Left ventricle myocardium inferior (tissue), 1 donor: Measurements from ENCODE around the gene PLA2G2A. TPM values are rescaled to one million over a fixed set of nuclear protein-coding genes. Genes with fewer than 3 reads are reported as not detected.
A peak's percentile ranks its signal among the peaks of the same experiment; 100 is the strongest.

Experiments
- DNase-seq: peaks from one replicate; pipeline ENCODE4 v3.0.0-alpha.2; 2020
- H3K27ac ChIP-seq: fragments of 200-600 bp; replicated peaks from 2 replicates; pipeline ENCODE4 v1.8.0; 2021
- H3K27me3 ChIP-seq: fragments of 200-600 bp; 2 replicates; pipeline ENCODE4 v1.8.0; 2021; ENCODE audit warnings: low read depth
- H3K36me3 ChIP-seq: fragments of 200-600 bp; 2 replicates; pipeline ENCODE4 v1.8.0; 2021
- H3K4me1 ChIP-seq: fragments of 200-600 bp; 2 replicates; pipeline ENCODE4 v1.8.0; 2021
- H3K4me3 ChIP-seq: fragments of 200-600 bp; 2 replicates; pipeline ENCODE4 v1.8.0; 2021; ENCODE audit warnings: mild to moderate bottlenecking, moderate library complexity
- H3K9me3 ChIP-seq: fragments of 200-600 bp; replicated peaks from 2 replicates; pipeline ENCODE4 v1.8.0; 2021
- intact Hi-C: fragments of 100-400 bp; cut with micrococcal nuclease; formaldehyde crosslinking; loops from one replicate; pipeline ENCODE4 v1.11.0; 2022
- total RNA-seq: library from RNA; stranded (reverse); fragmentation: NEBNext Ultra II Directional; extraction: Animal tissue kit (Norgen Biotek cat#: 25700); gene quantifications from one replicate; pipeline ENCODE4 v1.2.1, GENCODE V29; 2021
- TF ChIP-seq, protein P1 (sequence below): fragments of 200-600 bp; IDR thresholded peaks from 2 replicates; pipeline ENCODE4 v1.8.0; 2021; ENCODE audit warnings: antibody characterized with exemption, mild to moderate bottlenecking, borderline replicate concordance
- donor health status: DM: no; HTN: yes; CAD: no; lungs with severe emphysema.

PLA2G2A gene
- total RNA-seq, 1 donor from 2014 or later: 69.0 TPM

DNA sequence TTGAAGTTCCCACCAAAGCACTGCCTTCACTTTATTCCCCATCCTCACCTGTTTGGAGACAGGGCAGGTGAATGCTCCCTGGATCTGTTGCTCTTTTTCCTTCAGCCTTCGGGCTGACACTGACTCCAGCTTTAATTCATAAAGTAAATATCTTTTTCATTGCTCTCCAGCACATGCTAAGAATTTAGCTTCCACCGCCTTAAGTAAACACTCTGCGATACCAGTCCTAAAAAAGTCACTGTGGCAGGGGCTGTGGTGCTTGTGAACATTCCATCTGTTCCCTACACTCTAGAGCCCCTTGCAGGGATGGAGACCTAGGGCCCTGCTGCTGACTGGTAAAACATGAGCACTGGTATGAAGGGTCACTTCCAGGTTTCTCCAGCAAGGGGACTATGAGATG lies 896 bp upstream of the PLA2G2A start:
- DNase-seq: no peak
- intact Hi-C loops: no loop called here
- Histone ChIP-seq H3K27ac (peak overlapping the region; percentile 63), H3K9me3 (no peaks in the 10 kb centered on the region), H3K4me3 (no peak overlapping the region), H3K4me1 (peaks cover 24% of the 10 kb centered on the region), H3K36me3 (no peaks in the 10 kb centered on the region), H3K27me3 (peaks cover 31% of the 10 kb centered on the region)
- TF ChIP-seq, protein P1, sequence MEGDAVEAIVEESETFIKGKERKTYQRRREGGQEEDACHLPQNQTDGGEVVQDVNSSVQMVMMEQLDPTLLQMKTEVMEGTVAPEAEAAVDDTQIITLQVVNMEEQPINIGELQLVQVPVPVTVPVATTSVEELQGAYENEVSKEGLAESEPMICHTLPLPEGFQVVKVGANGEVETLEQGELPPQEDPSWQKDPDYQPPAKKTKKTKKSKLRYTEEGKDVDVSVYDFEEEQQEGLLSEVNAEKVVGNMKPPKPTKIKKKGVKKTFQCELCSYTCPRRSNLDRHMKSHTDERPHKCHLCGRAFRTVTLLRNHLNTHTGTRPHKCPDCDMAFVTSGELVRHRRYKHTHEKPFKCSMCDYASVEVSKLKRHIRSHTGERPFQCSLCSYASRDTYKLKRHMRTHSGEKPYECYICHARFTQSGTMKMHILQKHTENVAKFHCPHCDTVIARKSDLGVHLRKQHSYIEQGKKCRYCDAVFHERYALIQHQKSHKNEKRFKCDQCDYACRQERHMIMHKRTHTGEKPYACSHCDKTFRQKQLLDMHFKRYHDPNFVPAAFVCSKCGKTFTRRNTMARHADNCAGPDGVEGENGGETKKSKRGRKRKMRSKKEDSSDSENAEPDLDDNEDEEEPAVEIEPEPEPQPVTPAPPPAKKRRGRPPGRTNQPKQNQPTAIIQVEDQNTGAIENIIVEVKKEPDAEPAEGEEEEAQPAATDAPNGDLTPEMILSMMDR: no peak

DNA sequence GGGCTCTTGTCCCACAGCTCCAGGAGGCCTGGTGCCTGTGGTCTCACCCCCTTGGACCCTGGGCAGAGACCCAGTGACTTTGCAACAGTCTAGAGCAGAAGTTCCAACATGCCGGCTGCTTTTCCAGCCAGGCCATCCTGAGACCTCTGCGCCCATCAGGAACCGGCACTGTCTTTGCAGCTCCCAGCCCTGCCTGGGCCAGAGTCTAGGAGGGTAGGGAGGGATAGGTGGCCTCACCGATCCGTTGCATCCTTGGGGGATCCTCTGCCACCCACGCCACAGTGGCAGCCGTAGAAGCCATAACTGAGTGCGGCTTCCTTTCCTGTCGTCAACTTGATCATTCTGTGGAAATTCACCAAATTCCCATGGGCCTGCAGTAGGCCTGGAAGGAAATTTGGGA lies 1.3 kb downstream of the PLA2G2A start:
- no peak for DNase-seq
- intact Hi-C loops: loop anchor here (10.0 kb wide), 1 partner anchor 117 kb away; no protein-coding TSS in a partner anchor
- TF ChIP-seq, protein P1: no peak
- H3K4me3 ChIP-seq: peak overlapping the region; percentile 37
- no peak overlapping the region for H3K27ac ChIP-seq
- H3K36me3 ChIP-seq: no peaks in the 10 kb centered on the region
- peaks cover 31% of the 10 kb centered on the region for H3K27me3 ChIP-seq
- H3K9me3 ChIP-seq: no peaks in the 10 kb centered on the region
- H3K4me1 ChIP-seq: peaks cover 34% of the 10 kb centered on the region

DNA sequence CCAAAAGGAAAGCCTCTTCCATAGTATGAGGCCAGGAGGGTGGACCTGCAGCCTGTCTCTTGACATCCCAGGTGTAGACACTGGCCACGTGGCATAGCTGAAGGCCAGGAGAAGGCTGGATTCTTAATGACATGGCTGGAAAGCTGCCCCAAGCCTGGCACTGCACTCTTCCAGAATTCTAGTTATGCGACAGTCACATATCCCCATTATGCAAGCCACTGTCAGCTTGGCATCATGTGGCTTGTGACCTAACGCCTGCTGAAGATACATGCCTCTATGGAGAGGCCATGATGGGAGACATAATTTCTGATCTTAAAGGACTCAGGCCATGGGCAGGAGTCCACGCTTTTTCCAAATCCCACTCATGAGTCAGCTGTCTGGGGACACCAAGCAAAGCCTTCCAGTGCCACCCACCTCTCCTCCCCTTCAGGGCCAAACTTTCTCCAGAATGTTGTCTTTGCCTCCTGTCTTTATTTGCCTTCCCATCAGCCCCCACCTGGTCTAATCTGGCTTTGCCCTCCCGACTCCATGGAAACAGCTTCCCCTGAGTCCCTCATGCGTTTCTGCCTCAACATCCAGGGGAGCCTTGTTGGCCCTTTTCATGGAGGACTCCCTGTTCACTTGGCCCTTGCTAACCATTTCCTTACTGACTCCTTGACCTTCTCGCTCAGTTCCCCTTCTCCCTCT lies 3.0 kb downstream of the PLA2G2A start:
- Histone ChIP-seq H3K36me3 (no peaks in the 10 kb centered on the region), H3K9me3 (no peaks in the 10 kb centered on the region), H3K27me3 (peaks cover 32% of the 10 kb centered on the region), H3K27ac (peak overlapping the region; percentile 47), H3K4me1 (peaks cover 28% of the 10 kb centered on the region), H3K4me3 (no peak overlapping the region)
- DNase-seq: no peak
- intact Hi-C loops: loop anchor here (10.0 kb wide), 1 partner anchor 118 kb away; no protein-coding TSS in a partner anchor
- TF ChIP-seq, protein P1: no peak

DNA sequence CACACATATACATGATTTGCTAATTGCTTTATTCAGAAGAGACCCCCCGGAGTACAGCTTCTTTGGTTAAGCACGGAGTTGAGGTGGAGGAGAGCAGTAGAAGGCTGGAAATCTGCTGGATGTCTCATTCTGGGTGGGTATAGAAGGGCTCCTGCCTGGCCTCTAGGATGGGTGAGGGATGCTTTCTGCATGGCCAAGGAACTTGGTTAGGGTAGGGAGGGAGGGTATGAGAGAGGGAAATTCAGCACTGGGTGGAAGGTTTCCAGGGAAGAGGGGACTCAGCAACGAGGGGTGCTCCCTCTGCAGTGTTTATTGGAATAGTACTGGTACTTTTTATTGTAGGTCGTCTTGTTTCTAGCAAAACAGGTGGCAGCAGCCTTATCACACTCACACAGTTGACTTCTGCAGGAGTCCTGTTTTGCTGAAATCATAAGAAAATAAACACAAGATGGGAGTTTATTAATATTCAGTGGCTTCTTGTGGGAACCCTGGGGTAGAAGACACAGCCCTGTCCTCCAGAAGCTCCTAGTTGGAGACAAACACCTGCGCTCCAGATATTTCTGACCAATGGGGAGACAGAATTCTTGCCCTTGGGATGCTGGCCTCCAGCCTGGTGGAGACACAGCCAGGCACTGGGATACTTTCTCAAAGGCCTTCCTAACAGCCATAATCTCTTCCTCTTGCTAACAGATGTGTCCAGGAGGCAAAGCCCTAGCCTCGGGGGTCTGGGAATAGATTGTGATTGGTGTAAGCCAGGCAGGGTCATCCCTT lies 3.8 kb downstream of the PLA2G2A start:
- TF ChIP-seq, protein P1: no peak
- intact Hi-C loops: loop anchor here (10.0 kb wide), 1 partner anchor 119 kb away; no protein-coding TSS in a partner anchor
- H3K36me3 ChIP-seq: no peaks in the 10 kb centered on the region
- H3K9me3 ChIP-seq: no peaks in the 10 kb centered on the region
- H3K4me3 ChIP-seq: peak overlapping the region; percentile 26
- H3K27ac ChIP-seq: peak overlapping the region; percentile 47
- H3K27me3 ChIP-seq: peaks cover 37% of the 10 kb centered on the region
- DNase-seq: no peak
- H3K4me1 ChIP-seq: peaks cover 28% of the 10 kb centered on the region

DNA sequence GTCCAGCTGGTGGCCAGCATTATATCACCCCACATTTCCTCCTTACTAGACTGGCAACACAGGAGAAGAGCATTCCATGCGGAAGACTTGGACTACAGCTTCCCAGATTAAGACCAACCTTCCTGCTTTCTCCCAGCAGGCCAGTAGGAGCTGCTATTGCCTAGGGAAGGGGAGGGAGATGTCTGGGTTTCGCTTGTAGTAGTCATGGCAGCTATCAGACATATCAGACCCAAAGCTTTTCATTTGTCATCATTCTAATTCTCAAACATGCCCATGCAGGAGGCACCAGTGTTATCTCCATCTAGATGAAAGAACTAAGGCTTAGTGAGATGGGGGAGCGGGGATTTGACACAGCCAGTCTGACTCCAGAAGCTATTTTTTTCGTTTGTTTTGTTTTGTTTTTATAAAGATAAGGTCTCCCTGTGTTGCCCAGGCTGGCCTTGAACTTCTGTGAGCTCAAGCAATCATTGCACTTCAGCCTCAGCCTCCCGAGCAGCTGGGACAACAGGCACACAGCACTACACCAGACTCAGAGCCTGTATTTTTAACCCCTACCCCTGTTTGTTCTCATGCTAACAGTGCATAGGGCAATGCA lies 4.5 kb downstream of the PLA2G2A start:
- intact Hi-C loops: loop anchor here (10.0 kb wide), 1 partner anchor 120 kb away; no protein-coding TSS in a partner anchor
- H3K36me3 ChIP-seq: no peaks in the 10 kb centered on the region
- peaks cover 35% of the 10 kb centered on the region for H3K27me3 ChIP-seq
- H3K4me3 ChIP-seq: peak overlapping the region; percentile 26
- peak; percentile 49 for DNase-seq
- TF ChIP-seq, protein P1: peak; percentile 86
- H3K4me1 ChIP-seq: peaks cover 29% of the 10 kb centered on the region
- H3K27ac ChIP-seq: peak overlapping the region; percentile 47
- H3K9me3 ChIP-seq: no peaks in the 10 kb centered on the region
